Measurements from ENCODE around the gene ZBTB8B. TPM values are rescaled to one million over a fixed set of nuclear protein-coding genes. Genes with fewer than 3 reads are reported as not detected.
A peak's percentile ranks its signal among the peaks of the same experiment; 100 is the strongest.
"Not testable (repeated sequence)": the region's sequence is repeated elsewhere in the genome, so short reads cannot be mapped to it uniquely, and the experiment has no call there.

ZBTB8B gene
- polyA plus RNA-seq, 10 donors, result 0.07 to 0.22 (median 0.14) TPM

DNA sequence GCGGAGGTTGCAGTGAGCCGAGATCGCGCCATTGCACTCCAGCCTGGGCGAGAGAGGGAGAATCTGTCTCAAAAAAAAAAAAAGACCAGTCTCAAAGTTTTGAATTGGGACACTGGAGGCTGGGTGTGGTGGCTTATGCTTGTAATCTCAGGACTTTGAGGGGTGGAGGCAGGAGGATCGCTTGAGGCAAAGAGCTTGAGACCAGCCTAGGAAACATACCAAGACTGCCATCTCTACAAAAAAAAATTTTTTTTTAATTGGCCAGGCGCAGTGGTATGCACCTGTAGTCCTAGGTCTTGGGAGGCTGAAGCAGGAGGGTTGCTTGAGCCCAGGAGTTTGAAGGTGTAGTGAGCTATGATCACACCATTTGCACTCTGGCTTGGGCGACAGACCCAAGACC, 3.9 kb downstream of the ZBTB8B start:
- DNase-seq, result no peak

- no peak for DNase-seq
These were observed 5.6 kb downstream of the ZBTB8B start for GRCh38 chr1:32470431-32470830.

- no peak for DNase-seq
These were observed 6.3 kb downstream of the ZBTB8B start for GRCh38 chr1:32470991-32471694.

DNA sequence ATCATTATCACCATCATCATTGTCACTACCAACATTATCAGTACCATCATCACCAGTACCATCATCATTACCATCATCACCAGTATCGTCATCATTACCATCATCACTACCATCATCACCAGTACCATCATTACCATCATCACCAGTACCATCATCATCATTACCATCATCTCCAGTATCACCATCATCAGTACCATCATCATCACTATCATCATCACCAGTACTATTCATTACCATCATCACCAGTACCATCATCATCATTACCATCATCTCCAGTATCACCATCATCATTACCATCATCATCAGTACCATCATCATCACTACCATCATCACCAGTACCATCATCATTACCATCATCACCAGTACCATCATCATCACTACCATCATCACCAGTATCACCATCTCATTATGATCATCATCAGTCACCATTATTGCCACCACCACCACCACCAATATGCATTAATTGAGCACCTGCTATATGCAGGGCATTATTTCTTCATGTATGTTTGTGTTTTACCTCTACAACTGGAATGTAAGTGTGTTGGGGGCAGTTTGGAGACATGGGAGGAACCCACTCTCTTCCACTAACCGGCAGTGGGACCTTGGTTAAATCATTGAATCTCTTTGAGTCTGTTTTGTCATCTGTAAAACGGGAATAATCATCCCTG, 7.0 kb downstream of the ZBTB8B start:
- DNase-seq, result no peak

- not testable (repeated sequence) for DNase-seq
These were observed 8.1 kb downstream of the ZBTB8B start for GRCh38 chr1:32472966-32473365.

DNA sequence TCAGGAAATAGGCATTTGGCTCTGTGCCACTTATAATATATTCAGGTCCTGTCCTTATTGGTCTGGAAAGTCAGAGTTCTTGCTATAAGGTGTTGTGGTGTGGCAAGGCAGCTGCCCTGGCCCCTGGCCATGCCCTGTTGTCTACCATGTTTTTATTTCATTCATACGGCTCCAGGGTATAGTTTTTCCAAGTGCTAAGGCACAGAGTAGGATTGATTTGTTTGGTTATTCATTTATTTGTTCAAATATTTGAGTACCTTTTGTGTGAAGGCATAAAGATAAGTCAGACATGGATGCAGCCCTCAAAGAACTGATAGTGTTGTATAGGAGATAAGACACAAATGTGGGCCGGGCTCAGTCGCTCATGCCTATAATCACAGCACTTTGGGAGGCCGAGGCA, 10.1 kb downstream of the ZBTB8B start:
- DNase-seq, result no peak

DNA sequence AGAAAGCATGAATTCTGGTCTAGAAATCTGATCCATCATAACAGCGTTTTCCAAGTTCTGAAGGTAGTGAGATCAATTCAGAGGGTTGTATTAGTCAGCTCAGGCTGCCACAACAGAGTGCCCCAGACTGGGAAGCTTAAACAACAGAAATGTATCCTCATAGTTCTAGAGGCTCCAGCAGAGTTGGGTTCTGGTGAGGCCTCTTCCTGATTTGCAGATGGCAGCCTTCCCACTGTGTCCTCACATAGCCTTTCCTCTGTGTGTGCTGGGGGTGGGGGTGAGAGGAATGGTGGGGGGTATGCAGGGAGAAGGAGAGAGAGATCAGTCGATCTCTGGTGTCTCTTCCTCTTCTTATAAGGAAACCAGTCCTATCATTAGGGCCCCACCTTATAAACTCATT, 15.1 kb downstream of the ZBTB8B start:
- no peak for DNase-seq

DNA sequence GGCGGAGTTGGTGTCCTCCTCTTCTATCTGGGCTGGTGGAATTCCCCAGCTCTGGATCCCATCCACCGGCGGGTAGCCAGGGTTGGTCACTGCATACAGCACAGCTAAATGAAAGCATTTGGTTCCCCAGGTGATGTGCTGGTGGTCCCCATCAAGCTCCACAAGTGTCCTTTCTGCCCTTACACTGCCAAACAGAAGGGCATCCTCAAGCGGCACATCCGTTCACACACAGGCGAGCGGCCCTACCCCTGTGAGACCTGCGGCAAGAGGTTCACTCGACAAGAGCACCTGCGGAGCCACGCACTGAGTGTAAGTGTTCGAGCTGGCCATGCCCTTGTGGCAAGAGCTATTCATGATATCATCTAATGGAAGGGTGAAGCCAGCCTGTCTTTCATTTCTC, 15.9 kb downstream of the ZBTB8B start:
- no peak for DNase-seq

DNA sequence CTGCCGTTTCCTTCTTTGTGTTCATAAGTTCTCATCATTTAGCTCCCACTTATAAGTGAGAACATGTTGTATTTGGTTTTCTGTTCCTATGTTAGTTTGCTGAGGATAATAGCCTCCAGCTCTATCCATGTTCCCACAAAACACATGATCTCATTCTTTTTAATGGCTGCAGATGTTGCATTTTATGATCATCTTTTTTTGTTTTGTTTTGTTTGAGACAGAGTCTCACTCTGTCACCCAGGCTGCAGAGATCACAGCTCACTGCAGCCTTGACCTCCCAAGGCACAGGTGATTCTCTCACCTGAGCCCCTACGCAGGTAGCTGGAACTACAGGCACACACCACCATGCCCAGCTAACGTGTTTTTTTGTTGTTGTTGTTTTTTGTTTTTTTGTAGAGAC, 16.9 kb downstream of the ZBTB8B start:
- DNase-seq, result not testable (repeated sequence)

DNA sequence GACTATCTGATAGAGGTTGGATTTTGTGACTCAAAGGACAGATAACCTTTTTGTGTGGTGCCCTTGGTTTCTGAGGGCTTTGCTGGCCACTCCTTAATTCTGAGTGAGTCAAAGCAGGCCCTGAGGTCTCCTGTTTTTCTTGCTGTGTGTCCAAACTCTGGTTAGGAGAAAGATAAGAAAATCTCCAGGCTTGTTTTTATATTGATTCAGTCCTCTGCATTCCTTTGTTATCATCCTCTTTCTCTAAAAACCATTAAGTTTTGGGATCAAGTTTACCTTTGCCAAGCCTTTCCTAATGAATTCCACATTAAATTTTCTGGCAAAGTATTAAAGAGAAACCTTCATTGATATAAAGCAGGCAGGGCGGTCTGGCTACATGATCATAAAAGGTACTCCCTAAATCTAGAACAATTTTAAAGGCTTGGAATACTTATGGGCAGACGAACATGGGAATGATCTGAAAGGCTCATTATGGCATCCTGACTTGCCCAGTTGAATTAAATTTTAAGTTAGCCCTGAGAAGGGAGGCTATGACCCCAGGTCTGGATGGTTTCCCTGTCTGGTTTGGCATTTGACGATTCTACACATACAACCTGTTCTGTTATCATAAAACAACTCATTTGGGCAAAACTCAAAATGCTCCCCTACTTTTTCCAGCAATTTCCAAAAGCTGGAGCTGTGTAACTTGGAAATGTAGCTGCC, 20.8 kb downstream of the ZBTB8B start:
- no peak for DNase-seq

DNA sequence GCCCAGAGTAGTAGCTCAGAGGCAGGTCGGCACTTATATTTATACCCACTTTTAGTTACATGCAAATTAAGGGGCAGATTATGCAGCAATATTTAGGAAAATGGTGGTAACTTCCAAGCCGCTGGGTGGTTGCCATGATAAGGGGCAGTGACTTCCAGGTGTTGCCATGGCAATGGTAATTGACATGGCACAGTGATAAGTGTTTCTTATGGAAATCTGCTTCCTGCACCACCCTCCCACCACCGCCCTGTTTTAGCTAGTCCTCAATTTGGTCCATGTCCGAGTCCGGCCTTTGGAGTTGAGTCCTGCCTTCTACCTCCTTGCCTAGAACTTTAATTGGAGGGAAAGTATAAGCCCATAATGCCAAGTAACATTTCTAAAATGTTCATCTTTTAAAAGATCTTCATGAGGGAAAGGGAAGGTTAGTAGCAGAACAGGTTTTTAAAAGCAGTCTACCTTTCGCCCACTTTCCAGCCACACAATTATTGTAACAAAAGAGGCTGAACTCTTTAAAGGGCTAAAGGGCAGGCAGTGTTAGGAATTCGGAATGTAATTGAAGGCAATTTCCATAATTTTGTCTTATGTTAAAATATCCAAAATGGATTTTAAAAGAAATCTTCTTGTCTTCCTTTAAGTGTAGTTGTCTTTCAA, 21.7 kb downstream of the ZBTB8B start:
- no peak for DNase-seq

- DNase-seq, result no peak
These were observed 22.3 kb downstream of the ZBTB8B start for GRCh38 chr1:32487182-32487581.

DNA sequence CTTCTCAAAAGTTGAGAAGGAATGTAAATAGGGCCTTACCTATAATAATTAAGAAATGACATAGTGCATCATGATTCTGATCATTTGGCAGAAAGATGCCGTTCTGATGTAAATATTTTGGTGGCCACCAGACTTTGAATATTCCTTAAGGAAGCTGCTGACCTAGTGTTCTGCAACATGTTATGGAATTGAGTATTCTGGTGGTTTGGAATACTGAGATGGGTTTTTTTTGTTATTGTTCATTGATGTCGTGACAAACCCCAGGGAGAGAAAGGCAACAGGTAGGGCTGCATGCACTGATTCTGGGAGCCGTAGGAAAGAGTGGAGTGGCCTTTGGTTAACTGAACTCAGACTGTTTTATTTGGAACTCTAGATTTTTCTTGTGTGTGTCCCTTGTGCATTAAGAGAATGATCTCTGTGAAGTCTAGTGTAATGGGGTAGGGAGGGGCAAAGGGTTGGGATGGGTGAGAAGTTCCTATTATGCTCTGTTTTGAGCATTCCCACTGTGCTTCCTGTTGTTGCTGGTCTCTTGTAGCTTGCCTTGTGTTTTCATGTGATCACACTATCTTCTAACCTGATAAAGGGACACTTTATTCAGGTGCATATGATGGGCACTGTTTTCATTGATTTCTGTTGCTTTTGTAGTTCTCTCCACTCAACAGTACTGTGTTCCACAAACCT, 25.0 kb downstream of the ZBTB8B start:
- no peak for DNase-seq

DNA sequence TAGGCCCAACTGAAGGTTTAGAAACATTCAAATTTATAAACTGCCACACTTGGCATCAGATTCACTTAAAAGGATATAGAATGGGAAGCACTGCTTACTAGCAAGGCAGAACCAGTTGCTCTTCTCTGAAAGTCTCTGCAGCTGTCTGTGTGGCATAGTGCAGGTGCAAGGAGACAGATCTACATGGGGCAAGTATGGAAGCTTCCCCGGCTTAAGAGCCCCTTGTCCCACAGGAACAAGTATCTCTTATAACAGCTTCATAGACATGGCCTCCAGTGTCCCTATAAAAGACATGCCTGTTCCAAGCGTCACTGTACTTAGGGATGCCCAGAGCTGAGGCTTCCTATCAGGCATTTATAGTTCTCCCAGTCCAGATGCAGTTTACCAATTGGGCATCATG, 26.5 kb downstream of the ZBTB8B start:
- DNase-seq, result no peak

- no peak for DNase-seq
These were observed 29.3 kb downstream of the ZBTB8B start for GRCh38 chr1:32494196-32494595.

- DNase-seq, result no peak
These were observed 30.0 kb downstream of the ZBTB8B start for GRCh38 chr1:32494711-32495337.

- peak; percentile 18 to 47 (median 25) for DNase-seq
These were observed 31.3 kb downstream of the ZBTB8B start for GRCh38 chr1:32496127-32496526.

GRCh38 chr1:32498751-32499150, 33.9 kb downstream of the ZBTB8B start:
- DNase-seq, result no peak

GRCh38 chr1:32500387-32501209, 35.7 kb downstream of the ZBTB8B start:
- peak; percentile 55 to 87 (median 67) for DNase-seq

GRCh38 chr1:32501865-32502264, 37.0 kb downstream of the ZBTB8B start:
- peak in 1 of 3 donors; percentile 56 for DNase-seq

Data from muscle of back (tissue), 11 donors.